ENCODE data around the gene SPEF2.

The SPEF2 gene

GRCh38 chr5:35741971-35742370, 124.3 kb downstream of the SPEF2 start:
- no peak overlapping the region for H3K4me3 ChIP-seq (ENCODE audit: low read length)
- no peak for TF ChIP-seq CTCF (conservative IDR thresholded peaks at IDR 0.05; ENCODE audit: low read length)
- DNase-seq (ENCODE audit: low read depth), result peak; percentile 31

GRCh38 chr5:35743644-35744043, 126.0 kb downstream of the SPEF2 start:
- DNase-seq (ENCODE audit: low read depth), result no peak
- no peak for TF ChIP-seq CTCF (conservative IDR thresholded peaks at IDR 0.05; ENCODE audit: low read length)

GRCh38 chr5:35745193-35745592, 127.5 kb downstream of the SPEF2 start:
- no peak for DNase-seq (ENCODE audit: low read depth)
- no peak overlapping the region for H3K4me3 ChIP-seq (ENCODE audit: low read length)
- no peak for TF ChIP-seq CTCF (conservative IDR thresholded peaks at IDR 0.05; ENCODE audit: low read length)

More at GRCh38 chr5:35743644-35744043, 126.0 kb downstream of the SPEF2 start:
- no peak overlapping the region for H3K4me3 ChIP-seq (ENCODE audit: low read length)

GRCh38 chr5:35745660-35746059, 128.0 kb downstream of the SPEF2 start:
- no peak for DNase-seq (ENCODE audit: low read depth)
- H3K4me3 ChIP-seq (ENCODE audit: low read length), result no peak overlapping the region
- no peak for TF ChIP-seq CTCF (conservative IDR thresholded peaks at IDR 0.05; ENCODE audit: low read length)

- no peak overlapping the region for H3K4me3 ChIP-seq (ENCODE audit: low read length)
- no peak for TF ChIP-seq CTCF (conservative IDR thresholded peaks at IDR 0.05; ENCODE audit: low read length)
- DNase-seq (ENCODE audit: low read depth), result no peak
These were observed 134.3 kb downstream of the SPEF2 start for GRCh38 chr5:35752012-35752411.

GRCh38 chr5:35753500-35753899, 135.8 kb downstream of the SPEF2 start:
- no peak for DNase-seq (ENCODE audit: low read depth)
- no peak overlapping the region for H3K4me3 ChIP-seq (ENCODE audit: low read length)
- TF ChIP-seq CTCF (conservative IDR thresholded peaks at IDR 0.05; ENCODE audit: low read length), result no peak

- TF ChIP-seq CTCF (conservative IDR thresholded peaks at IDR 0.05; ENCODE audit: low read length), result no peak
- DNase-seq (ENCODE audit: low read depth), result no peak
- no peak overlapping the region for H3K4me3 ChIP-seq (ENCODE audit: low read length)
These were observed 136.8 kb downstream of the SPEF2 start for GRCh38 chr5:35754481-35754880.
